ENCODE results near the gene DLG2. TPM values are rescaled to one million over a fixed set of nuclear protein-coding genes. Genes with fewer than 3 reads are reported as not detected.

Gene DLG2
- total and polyA plus RNA-seq, 2 of the 4 experiments (the other 2 are of a cell fraction): 0.31 to 0.36 TPM

GRCh38 chr11:84660257-84660977 lies 966.7 kb downstream of the DLG2 start:
- Histone ChIP-seq H3K9me3 (ENCODE audit: control insufficient read depth, insufficient read depth, low read length) (no peaks in the 10 kb centered on the region), H4K8ac (ENCODE audit: low read depth in 2 of 2, low read length in 2 of 2) (no peak overlapping the region), H2BK20ac (ENCODE audit: low read depth, low read length) (no peak overlapping the region), H3K79me1 (ENCODE audit: low read depth in 1 of 2, low read length in 2 of 2) (no peaks in the 10 kb centered on the region), H4K20me1 (ENCODE audit: insufficient read depth, low read length) (no peaks in the 10 kb centered on the region), H3K18ac (ENCODE audit: low read depth, low read length) (no peak overlapping the region), H3K4me3 (ENCODE audit: insufficient read depth, low read depth, low read length) (no peak overlapping the region), H4K5ac (ENCODE audit: low read depth, low read length) (no peak overlapping the region), H3K4me2 (ENCODE audit: low read depth, low read length) (no peak overlapping the region), H3K27me3 (ENCODE audit: control insufficient read depth, insufficient read depth, low read length) (no peaks in the 10 kb centered on the region), H3K4me1 (ENCODE audit: control insufficient read depth, insufficient read depth, low read length) (no peaks in the 10 kb centered on the region), H3K36me3 (ENCODE audit: control insufficient read depth, insufficient read depth, low read length) (no peaks in the 10 kb centered on the region), H2AK9ac (replicated peaks; ENCODE audit: low read depth, low read length, poor library complexity) (no peak overlapping the region), H3K9me1 (ENCODE audit: insufficient read depth, low read length) (no peaks in the 10 kb centered on the region), H2BK5ac (ENCODE audit: low read depth, low read length, poor library complexity, severe bottlenecking) (no peak overlapping the region), H3K56ac (ENCODE audit: extremely low read depth, insufficient read depth, low read length) (no peak overlapping the region), H2BK120ac (ENCODE audit: low read depth, low read length) (no peak overlapping the region), H2AFZ (replicated peaks; ENCODE audit: low read length, poor library complexity) (no peak overlapping the region), H3K9ac (ENCODE audit: low read depth, low read length) (no peak overlapping the region), H2BK15ac (ENCODE audit: low read depth, low read length) (no peak overlapping the region), H3K14ac (replicated peaks; ENCODE audit: low read depth, low read length) (no peak overlapping the region), H2AK5ac (ENCODE audit: low read depth, low read length) (no peak overlapping the region), H3K23ac (ENCODE audit: low read depth, low read length) (no peak overlapping the region), H4K91ac (ENCODE audit: insufficient read depth, low read depth, low read length) (no peak overlapping the region), H3K4ac (ENCODE audit: low read depth, low read length) (no peak overlapping the region), H3K27ac (ENCODE audit: insufficient read depth, low read length) (no peak overlapping the region)
- ATAC-seq (ENCODE audit: low read depth) (no peak), DNase-seq (no peak)
- dilution Hi-C loops (cut with HindIII; ENCODE audit: low sequenced_read_pairs, unreplicated experiment) (no loop called here), in situ Hi-C loops (cut with MboI; ENCODE audit: low sequenced_read_pairs) (no loop called here), intact Hi-C loops (cut with micrococcal nuclease) (no loop called here)
- CTCF ChIA-PET: no interaction called here
- TF ChIP-seq RAD21 (IDR thresholded peaks at IDR 0.05; ENCODE audit: low read length) (no peak), MAZ (IDR thresholded peaks at IDR 0.05; ENCODE audit: borderline replicate concordance, low read depth, low read length) (no peak), USF2 (IDR thresholded peaks at IDR 0.05; ENCODE audit: low read depth, low read length) (no peak), RFX5 (IDR thresholded peaks at IDR 0.05; ENCODE audit: low read depth, low read length) (no peak), CEBPB (IDR thresholded peaks at IDR 0.05; ENCODE audit: low read depth, low read length) (no peak), RCOR1 (IDR thresholded peaks at IDR 0.05; ENCODE audit: insufficient replicate concordance, low read length) (no peak), NFE2L2 (IDR thresholded peaks at IDR 0.05; ENCODE audit: low read depth, low read length) (no peak), POLR2A (IDR thresholded peaks at IDR 0.05; ENCODE audit: low read depth, low read length) (no peak), CHD1 (IDR thresholded peaks at IDR 0.05; ENCODE audit: low read depth, low read length) (no peak), BHLHE40 (IDR thresholded peaks at IDR 0.05; ENCODE audit: low read depth, low read length) (no peak), ELK1 (IDR thresholded peaks at IDR 0.05; ENCODE audit: borderline replicate concordance, low read depth, low read length) (no peak), SMC3 (IDR thresholded peaks at IDR 0.05; ENCODE audit: low read depth, low read length) (no peak), MAFK (IDR thresholded peaks at IDR 0.05; ENCODE audit: low read depth, low read length) (no peak)
- BruUV-seq (replicated peaks): no TSS peak
- POLR2A ChIA-PET (ENCODE audit: unreplicated experiment): no interaction called here
- WGBS, 2 experiments (ENCODE audit: extremely low coverage in 2 of 2, insufficient read length in 1 of 2): no CpG with 5 or more reads among the region's 3 CpGs

All from IMR-90 (cell line).